DOHH2 (cell line): Measurements from ENCODE around the gene SCO2.

Experiments
- H3F3A ChIP-seq: fragments of 200-600 bp; sonication (generic), shearing (Covaris generic); 2 replicates; pipeline ENCODE4 v1.6.0; 2016; ENCODE audit warnings: antibody characterized with exemption, mild to moderate bottlenecking; ENCODE audit not compliant: control insufficient read depth, insufficient read depth
- H3K27ac ChIP-seq: fragments of 200-600 bp; sonication (generic); 2 replicates; pipeline ENCODE4 v1.5.1; 2014; ENCODE audit warnings: low read depth, mild to moderate bottlenecking, low read length, moderate library complexity
- H3K27me3 ChIP-seq: fragments of 200-600 bp; sonication (generic); 2 replicates; pipeline ENCODE4 v1.6.1; 2014; ENCODE audit warnings: mild to moderate bottlenecking, low read length, mixed read lengths; ENCODE audit not compliant: control insufficient read depth
- H3K36me3 ChIP-seq: fragments of 200-600 bp; sonication (generic); 2 replicates; pipeline ENCODE4 v1.6.1; 2014; ENCODE audit warnings: mild to moderate bottlenecking, low read length, moderate library complexity, mixed read lengths; ENCODE audit not compliant: control insufficient read depth
- H3K4me1 ChIP-seq: fragments of 200-600 bp; sonication (generic); 2 replicates; pipeline ENCODE4 v1.6.1; 2014; ENCODE audit warnings: mild to moderate bottlenecking, low read length, mixed read lengths; ENCODE audit not compliant: control insufficient read depth
- H3K4me2 ChIP-seq: fragments of 200-600 bp; sonication (generic); 2 replicates; pipeline ENCODE4 v1.6.0; 2014; ENCODE audit warnings: mild to moderate bottlenecking, low read length, moderate library complexity
- H3K4me3 ChIP-seq: fragments of 200-600 bp; sonication (generic); 2 replicates; pipeline ENCODE4 v1.5.1; 2014; ENCODE audit warnings: mild to moderate bottlenecking, low read length, mixed read lengths
- H3K79me2 ChIP-seq: fragments of 200-600 bp; sonication (generic); 2 replicates; pipeline ENCODE4 v1.6.1; 2014; ENCODE audit warnings: mild to moderate bottlenecking, low read length, mixed read lengths; ENCODE audit not compliant: control insufficient read depth
- H3K9me2 ChIP-seq: fragments of 200-600 bp; sonication (generic); replicated peaks from 2 replicates; pipeline ENCODE4 v1.6.1; 2014; ENCODE audit warnings: mild to moderate bottlenecking, low read length, mixed read lengths; ENCODE audit not compliant: control insufficient read depth
- H3K9me3 ChIP-seq: fragments of 200-600 bp; sonication (generic); 2 replicates; pipeline ENCODE4 v1.6.1; 2014; ENCODE audit warnings: antibody characterized with exemption, low read length, mixed read lengths; ENCODE audit not compliant: control insufficient read depth, insufficient read depth
- H4K20me1 ChIP-seq: fragments of 200-600 bp; sonication (generic); 2 replicates; pipeline ENCODE4 v1.6.0; 2014; ENCODE audit warnings: low read depth, mild to moderate bottlenecking, antibody characterized with exemption, low read length, moderate library complexity; ENCODE audit not compliant: control insufficient read depth, insufficient read depth
- EZH2phosphoT487 ChIP-seq: fragments of 200-600 bp; sonication (generic); IDR thresholded peaks from 2 replicates; pipeline ENCODE4 v1.6.1; 2017; ENCODE audit warnings: borderline replicate concordance, mild to moderate bottlenecking, antibody characterized with exemption, low read length, moderate library complexity, mixed read lengths
- TF ChIP-seq, protein P1 (sequence below): fragments of 200-600 bp; sonication (generic); IDR thresholded peaks from one replicate; pipeline ENCODE4 v1.5.1; 2014; ENCODE audit warnings: antibody characterized with exemption, mild to moderate bottlenecking, low read depth, low read length; ENCODE audit not compliant: poor library complexity, severe bottlenecking

SCO2 gene

GRCh38 chr22:50524676-50525103 lies 708 bp downstream of the SCO2 start:
- H3F3A ChIP-seq = peaks cover 21% of the 10 kb centered on the region
- no peaks in the 10 kb centered on the region for H4K20me1 ChIP-seq
- TF ChIP-seq, protein P1, sequence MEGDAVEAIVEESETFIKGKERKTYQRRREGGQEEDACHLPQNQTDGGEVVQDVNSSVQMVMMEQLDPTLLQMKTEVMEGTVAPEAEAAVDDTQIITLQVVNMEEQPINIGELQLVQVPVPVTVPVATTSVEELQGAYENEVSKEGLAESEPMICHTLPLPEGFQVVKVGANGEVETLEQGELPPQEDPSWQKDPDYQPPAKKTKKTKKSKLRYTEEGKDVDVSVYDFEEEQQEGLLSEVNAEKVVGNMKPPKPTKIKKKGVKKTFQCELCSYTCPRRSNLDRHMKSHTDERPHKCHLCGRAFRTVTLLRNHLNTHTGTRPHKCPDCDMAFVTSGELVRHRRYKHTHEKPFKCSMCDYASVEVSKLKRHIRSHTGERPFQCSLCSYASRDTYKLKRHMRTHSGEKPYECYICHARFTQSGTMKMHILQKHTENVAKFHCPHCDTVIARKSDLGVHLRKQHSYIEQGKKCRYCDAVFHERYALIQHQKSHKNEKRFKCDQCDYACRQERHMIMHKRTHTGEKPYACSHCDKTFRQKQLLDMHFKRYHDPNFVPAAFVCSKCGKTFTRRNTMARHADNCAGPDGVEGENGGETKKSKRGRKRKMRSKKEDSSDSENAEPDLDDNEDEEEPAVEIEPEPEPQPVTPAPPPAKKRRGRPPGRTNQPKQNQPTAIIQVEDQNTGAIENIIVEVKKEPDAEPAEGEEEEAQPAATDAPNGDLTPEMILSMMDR = no peak
- no peak for TF ChIP-seq EZH2phosphoT487
- H3K9me3 ChIP-seq = no peaks in the 10 kb centered on the region
- H3K4me1 ChIP-seq = peaks cover 23% of the 10 kb centered on the region
- peaks cover 51% of the 10 kb centered on the region for H3K79me2 ChIP-seq
- H3K27me3 ChIP-seq = no peaks in the 10 kb centered on the region
- H3K9me2 ChIP-seq = no peaks in the 10 kb centered on the region
- H3K4me2 ChIP-seq = peak overlapping the region; percentile 97
- H3K4me3 ChIP-seq = peak overlapping the region; percentile 93
- peak overlapping the region; percentile 83 for H3K27ac ChIP-seq
- peaks cover 46% of the 10 kb centered on the region for H3K36me3 ChIP-seq

DNA sequence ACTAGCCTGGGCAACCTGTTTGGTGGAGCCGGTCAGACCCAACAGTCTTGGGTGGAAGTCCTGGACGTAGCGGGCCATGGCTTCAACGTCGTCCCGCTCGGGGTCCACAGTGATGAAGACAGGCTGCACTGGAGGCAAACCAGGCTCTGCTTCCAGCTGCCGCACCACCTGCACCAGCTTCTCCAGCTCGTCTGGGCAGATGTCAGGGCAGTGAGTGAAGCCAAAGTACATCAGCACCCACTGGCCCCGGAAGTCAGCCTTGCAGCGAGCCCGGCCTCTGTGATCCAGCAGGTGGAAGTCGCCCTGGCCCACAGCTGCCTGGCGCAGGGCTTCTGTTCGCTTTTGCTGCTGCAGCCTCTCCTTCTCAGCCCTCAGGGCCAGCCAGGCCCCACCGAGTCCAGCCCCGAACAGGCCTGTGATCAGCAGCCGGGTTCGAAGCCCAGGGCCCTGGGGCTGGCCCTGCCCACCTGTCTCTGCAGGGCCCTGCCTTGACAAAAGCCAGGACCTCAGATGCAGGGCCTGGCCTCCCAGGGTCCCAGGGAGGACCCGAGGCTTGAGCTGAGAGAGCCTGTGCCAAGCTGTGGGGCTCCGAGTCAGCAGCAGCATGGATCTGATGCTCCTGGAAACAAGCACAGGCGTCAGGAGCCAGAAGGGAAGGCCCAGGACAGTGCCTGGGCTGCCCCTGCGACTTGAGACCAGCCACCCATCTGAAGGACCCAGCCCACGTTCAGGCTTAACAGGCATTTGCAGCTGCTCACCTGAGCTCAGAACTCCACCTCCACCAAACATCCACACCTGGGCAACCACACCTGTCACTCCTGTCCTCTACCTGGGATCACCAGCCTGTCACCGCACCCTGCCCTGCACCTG lies 1.4 kb downstream of the SCO2 start:
- Histone ChIP-seq H3K4me3 (peak overlapping the region; percentile 93), H3K9me2 (no peaks in the 10 kb centered on the region), H3K4me2 (peak overlapping the region; percentile 97), H3K27ac (peak overlapping the region; percentile 83), H3K27me3 (no peaks in the 10 kb centered on the region), H4K20me1 (no peaks in the 10 kb centered on the region), H3K9me3 (no peaks in the 10 kb centered on the region), H3K79me2 (peaks cover 51% of the 10 kb centered on the region), H3K36me3 (peaks cover 52% of the 10 kb centered on the region), H3F3A (peaks cover 18% of the 10 kb centered on the region), H3K4me1 (peaks cover 22% of the 10 kb centered on the region)
- no peak for TF ChIP-seq EZH2phosphoT487
- TF ChIP-seq, protein P1 = no peak

- Histone ChIP-seq H3K36me3 (peaks cover 58% of the 10 kb centered on the region), H3K4me3 (peak overlapping the region; percentile 93; the same call in 1 of the 2 replicates), H3F3A (peaks cover 13% of the 10 kb centered on the region), H3K79me2 (peaks cover 51% of the 10 kb centered on the region), H3K9me2 (no peaks in the 10 kb centered on the region), H3K27ac (no peak overlapping the region), H3K27me3 (no peaks in the 10 kb centered on the region), H3K4me1 (peaks cover 22% of the 10 kb centered on the region), H3K4me2 (peak overlapping the region; percentile 97), H3K9me3 (no peaks in the 10 kb centered on the region), H4K20me1 (no peaks in the 10 kb centered on the region)
- TF ChIP-seq, protein P1 = no peak
- TF ChIP-seq EZH2phosphoT487 = no peak
These were observed 2.0 kb downstream of the SCO2 start for GRCh38 chr22:50523458-50523805.
